Stimulated activated CD8-positive, alpha-beta memory T cell treated with anti-CD3 and anti-CD28 coated beads, Interleukin-4, amount 100 ng/mL, for 1 hour (primary cell): ENCODE results near the gene PICALM.
"Not testable (repeated sequence)": the region's sequence is repeated elsewhere in the genome, so short reads cannot be mapped to it uniquely, and the experiment has no call there.

Experiments used
- DNase-seq, 2 donors: peaks; one replicate each; pipeline ENCODE4 v3.0.0-alpha.2; 2020; ENCODE audit warnings: low read depth in 2 of 2, low spot score in 1 of 2

The PICALM gene

DNA sequence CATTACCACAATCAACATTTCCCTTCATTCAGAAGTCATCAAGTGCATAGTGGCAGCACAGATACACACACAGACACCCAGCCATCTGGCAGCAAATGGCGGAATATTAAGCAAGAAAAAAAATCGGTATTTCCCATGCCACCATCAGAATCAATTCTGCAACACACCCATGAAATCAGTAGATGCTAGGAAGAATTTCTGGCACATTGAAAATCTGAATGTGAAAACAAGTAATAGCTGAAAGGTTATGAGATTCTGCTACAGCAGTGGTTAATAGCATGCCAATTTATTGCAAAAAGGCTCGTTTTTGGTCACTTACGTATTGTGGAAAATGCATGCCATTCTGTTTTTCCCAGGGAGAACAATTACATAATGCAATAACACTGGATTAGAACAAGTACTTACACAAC lies 91.1 kb downstream of the PICALM start:
- DNase-seq = no peak

DNA sequence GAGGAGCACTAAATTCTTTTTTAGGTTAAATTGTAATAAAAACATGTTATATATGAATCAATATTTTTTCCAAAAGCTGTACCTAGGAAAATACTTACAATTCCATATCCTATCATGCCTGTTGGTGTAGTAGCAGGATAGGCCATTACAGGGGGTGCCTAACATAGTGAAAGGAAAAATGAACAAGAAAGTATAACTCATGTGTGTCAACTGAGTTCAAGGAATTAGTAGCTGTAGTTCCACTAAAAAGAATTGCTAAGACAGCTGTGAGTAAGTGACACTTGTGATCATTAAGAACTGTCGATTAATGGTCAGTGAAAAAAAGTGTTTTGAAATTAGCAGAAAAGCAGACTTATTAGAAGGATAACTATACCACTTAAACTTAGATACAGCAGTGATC lies 92.4 kb downstream of the PICALM start:
- DNase-seq = no peak

DNA sequence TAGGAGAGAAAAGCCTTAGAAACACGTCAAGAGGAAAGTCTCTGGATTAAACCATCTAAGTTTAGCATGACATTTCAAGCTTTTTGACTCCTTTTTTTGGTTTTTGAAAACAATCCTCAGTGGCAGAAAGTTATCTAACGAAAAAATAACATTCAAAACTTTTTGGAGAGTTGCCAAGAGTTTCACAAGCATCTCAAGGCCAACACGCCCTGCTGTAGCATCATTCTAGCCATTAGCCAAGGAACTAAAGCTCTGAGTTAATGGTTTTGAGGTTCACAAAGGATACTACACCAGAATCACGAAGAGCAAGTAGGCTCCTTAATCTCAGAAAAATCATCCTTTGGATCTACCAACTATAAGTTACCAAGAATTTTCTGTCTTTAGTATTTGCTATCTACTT lies 94.8 kb downstream of the PICALM start:
- no peak for DNase-seq

DNA sequence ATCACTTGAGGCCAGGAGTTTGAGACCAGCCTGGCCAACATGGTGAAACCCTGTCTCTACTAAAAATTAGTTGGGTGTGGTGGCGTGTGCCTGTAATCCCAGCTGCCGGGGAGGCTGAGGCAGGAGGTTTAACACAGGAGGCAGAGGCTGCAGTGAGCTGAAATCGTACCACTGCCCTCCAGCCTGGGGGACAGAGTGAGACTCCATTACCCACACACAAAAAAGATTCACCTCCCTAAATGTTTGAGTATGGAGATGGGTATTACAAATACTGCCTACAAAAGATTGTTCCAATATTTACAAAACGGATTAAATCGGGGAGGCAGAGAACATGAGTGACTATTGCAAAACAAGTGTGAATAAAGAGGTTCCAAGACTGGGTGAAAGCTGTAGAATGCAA lies 98.3 kb downstream of the PICALM start:
- no peak for DNase-seq

DNA sequence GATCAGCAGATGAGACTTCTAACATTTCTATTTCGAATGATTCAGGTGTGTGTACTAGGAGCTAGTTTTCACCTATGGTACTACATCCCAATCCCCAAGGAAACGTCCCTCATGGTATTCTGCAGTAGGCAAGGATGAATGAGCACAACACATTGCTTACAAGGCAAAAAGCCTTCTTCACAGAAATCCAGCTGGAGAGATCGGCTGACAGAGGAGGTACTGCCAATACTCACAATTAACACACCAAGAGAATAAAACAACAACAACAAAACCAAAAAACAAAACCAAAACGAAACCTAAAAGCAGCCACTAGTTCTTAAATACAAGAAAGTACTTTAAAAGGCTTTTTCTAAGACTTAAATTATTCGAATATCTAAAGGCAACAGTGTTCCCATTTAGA lies 101.4 kb downstream of the PICALM start:
- no peak for DNase-seq

DNA sequence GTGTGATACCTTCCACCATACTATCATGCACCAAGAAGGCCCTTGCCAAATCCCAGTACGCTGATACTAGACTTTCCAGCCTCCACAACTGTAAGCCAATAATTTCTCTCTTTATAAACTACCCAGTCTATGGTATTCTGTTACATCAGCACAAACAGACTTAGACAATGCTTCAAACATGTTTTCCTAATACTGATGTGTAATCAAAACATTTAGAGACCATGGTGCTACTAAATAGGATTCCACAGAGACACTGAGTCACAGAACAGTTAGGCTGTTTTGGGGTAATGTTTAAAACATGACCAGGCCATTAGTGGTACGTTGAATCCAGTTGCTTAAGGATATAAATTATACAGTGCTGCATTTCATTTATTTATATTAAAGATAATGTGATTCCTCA lies 103.7 kb downstream of the PICALM start:
- no peak for DNase-seq

DNA sequence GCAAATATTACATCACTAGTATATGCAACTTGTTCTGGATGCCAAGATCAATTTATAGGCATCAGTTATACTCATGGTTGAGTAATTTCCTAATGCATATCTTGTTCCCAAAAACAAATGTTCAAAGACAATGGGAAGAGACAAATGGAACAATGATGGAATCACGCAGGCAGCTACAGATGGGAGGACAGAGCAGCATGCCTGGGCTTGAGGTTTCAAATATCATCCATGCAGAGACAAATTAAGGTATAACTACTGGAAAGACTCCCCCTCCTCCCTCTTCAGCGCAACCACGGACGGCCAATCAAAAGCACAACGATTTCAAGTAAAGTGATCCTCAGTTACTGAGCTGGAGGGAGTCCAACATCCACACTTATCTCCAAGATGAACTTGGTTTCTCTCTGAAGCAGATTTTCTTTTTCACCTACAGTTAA lies 106.9 kb downstream of the PICALM start:
- DNase-seq = no peak

DNA sequence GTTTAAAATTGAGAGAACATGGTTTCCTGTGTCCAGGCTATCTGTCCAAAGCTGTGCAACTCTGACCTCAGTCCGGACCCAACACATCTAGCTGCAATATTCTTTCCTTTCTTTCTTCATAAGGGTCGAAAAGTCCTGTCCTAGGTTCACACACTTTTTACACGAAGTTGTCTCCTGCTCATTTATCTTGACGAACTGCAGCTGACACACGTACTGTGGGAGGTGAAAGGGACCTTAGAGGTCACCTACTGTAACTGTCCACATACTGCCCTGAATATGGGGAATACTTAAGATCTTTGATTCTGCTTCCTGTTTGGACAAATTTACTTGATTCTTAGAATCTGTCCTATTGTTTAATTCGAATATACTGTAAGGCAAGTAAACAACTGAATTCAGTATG lies 107.8 kb downstream of the PICALM start:
- no peak for DNase-seq

DNA sequence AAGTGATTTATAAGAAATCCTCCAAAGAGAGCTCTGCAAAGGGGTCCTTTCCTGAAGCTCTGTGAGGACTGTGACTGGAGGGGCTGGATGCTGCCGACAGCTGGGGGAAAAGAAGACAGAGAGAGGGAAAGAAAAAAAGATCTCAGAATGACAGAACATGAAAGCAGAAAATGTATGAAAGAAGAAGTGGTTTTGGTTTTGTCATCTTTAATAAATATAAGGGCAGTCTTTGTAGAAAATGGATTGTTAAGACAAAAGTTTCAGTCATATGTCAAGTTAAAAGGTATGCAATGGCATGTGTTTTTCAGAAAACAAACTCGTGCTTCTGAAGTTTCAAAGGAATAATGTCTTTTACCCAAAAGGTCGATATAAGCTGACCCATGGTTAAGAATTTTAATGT lies 108.2 kb downstream of the PICALM start:
- DNase-seq = no peak

DNA sequence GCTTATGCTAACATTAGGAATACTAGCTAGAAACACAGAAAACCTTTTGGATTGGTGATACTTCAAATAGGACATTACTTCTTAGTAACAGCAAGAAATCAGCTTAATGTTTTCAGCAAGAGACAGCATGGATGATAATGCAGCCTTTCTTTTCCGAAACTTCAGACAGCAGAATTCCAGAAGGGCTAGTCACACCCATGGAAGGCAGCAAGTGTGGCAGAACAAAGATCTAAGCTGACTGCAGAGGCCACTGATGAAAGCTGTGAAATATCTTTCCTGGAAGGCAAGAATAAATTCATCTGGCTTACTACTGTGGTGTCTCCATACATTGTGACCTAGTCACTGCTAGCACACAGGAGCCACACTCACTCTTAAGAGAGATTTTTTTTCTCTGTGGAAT lies 113.4 kb downstream of the PICALM start:
- DNase-seq = no peak

DNA sequence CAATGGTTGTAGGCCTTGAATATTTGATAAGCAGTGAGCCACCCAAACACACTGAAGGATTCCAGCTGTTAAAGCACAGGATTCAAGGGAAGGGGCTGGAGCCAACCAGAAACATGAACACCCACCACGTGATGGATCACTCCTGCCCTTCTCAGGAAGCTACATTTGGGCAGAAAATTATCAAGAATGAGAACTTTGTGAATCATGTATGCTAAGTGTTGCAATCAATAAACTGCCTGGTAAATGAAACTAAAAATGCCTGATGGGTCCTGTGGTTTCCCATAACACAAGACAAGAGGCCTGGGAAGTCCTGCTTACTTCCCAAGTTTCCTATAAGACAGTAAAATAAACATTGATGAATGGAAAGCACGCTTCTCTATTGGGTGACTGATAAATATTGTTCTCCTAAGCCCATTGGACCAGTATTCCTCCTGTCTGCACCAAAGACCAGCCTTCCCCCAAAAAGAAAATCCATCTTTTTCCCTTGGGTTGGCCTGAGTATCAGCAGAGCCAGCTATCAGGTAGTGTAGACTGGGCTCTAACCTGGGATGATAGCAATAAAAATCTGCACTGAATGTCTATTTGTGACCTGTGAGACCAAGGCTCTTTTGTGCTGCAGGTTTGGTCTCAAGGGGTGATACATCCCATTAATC lies 115.3 kb downstream of the PICALM start:
- no peak for DNase-seq

DNA sequence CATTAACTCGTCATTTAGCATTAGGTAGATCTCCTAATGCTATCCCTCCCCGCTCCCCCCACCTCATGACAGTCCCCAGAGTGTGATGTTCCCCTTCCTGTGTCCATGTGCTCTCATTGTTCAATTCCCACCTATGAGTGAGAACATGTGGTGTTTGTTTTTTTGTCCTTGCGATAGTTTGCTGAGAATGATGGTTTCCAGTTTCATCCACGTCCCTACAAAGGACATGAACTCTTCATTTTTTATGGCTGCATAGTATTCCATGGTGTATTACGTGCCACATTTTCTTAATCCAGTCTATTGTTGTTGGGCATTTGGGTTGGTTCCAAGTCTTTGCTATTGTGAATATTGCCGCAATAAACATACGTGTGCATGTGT lies 116.8 kb downstream of the PICALM start:
- not testable (repeated sequence) for DNase-seq

DNA sequence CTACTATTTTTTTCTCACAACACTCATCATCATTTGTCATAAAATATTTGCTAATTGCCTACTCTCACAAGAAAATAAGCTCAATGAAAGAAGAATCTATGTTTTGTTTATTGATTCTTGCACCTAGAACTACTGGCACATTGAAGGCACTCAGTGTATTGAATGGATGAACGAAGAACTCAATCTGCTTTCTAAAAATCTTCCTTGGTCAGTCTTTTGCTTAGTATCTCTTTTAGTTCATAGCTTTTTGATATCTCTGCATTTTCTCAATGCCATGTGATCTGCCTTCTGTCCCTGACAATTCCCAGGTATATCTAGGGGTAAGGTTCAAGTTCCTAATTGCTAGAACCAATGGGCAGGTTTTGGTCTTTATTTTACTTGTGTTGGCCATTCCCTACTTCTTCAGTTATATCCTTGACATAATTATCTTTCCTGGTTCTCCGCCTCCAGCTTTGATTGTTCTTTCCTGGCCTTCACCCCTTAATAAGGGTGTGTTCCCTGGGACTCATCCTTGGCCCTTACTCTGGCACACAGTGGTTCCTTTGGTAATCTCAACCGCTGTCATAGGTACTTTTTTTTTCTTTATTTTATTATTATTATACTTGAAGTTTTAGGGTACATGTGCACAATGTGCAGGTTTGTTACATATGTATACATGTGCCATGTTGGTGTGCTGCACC lies 117.3 kb downstream of the PICALM start:
- DNase-seq = no peak

DNA sequence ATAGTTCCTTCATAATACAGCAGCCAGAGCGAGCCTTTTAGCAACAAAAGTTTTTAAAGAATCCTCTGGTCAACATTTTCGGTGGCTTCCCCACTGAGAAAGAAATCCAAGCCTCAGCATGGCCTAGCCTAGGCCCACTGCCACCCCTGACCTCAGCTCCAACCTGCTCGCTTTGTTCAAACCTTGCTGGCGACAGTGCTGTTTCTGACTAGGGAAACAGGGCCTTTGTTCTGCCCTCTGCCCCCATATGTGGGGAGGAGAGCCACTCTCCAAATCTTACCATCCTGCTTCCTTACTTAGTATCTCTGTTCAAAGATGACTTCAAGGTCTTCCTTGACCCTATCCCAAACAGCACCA lies 117.9 kb downstream of the PICALM start:
- DNase-seq = no peak

DNA sequence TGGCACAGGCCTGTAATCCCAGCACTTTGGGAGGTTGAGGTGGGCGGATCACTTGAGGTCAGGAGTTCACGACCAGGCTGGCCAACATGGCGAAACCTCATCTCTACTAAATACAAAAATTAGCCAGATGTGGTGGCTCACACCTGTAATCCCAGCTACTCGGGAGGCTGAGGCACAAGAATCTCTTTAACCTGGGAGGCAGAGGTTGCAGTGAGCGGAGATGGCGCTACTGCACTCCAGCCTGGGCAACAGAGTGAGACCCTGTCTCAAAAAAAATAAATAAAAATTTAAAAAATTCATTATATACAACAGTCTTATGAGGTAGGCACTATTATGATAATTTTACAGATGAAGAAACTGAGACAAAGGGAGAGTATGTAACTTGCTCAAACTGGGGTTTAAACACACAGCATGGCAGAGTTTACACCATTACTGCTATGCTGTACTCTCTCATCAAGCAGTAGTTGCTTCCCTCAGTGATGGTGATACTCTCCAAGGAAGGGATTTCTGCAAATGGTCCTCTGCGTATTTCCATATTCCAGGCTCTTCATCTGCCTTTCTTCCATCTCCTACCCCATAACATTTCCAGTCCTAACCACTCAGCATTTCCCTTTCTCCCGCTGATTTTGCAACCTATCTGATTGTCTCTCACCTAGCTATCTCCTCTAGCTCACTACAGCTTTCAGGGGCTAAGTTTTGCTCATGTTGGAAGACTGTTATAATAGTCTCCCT lies 118.4 kb downstream of the PICALM start:
- no peak for DNase-seq

DNA sequence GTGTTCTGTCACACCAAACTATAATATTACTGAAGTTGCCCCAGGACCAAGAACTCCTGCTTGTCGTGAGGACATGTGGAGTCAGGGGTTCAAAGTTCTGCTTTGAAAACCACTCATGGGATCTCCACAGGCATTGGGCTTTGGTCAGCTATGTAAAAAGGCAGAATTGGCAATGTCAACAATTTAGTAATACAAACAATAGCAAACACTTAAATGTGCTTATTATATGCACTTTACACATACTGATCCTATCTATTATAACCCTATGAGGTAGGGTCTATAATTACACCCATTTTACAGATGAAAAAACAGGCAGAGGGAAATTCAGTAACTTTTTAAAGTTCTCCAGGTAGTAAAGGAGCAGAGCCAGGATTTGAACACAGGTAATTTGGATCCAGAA lies 119.1 kb downstream of the PICALM start:
- DNase-seq = no peak

DNA sequence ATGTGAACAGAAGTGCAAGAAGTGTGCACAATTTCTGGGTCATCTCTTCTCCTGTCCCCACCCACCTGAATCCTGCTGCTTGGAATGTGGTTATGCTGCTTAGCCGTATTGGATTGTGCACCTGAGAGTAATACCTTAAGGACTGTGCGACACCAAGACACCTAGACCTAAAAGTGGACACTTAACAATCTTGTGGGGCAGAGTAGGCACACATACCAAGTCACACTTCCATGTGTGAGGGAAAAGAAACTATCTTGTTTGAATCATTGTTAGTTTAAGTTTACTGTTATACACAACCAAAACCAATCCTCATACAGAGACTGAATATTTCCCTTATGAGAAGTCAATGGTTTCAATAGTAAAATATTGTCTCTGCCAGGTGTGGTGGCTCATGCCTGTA lies 120.0 kb downstream of the PICALM start:
- DNase-seq = no peak

DNA sequence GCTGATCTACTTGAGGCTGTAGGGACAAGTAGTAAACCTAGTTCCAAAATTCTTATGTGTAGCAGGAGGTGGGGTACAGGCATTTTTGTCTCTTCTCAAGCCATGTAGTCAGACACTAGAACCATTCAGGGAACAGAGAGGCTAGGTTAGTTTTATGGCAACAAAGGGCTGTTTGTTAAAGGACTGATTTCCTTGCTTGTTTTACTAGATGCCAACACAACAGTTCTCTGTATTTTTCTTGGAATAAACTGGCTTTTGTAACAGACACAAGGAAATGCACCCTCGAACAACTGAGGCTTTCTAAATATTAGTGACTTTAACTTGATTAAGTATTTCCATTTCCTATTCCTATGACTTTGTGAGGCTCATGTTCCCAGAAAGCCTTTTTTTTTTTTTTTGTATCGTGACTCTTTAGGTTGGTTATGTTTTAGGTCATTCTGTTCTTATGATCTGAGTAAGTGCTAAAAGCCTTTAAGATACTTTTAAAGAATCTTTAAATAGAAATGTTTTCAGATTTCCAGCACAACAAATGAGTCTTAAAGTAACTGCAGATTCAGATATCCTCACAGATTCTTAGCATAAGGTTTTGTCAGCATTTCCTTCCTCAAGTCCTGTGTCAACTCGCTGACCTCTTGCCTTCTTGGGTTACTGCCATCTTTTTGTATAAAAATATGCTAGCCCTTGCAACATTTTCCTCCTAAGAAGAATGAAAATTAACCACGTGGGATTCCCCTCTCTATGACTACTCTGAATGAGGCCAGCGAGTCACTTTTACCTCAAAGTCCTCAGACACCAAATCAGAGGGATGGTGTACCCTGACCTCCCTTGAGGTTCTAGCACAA lies 121.2 kb downstream of the PICALM start:
- no peak for DNase-seq

DNA sequence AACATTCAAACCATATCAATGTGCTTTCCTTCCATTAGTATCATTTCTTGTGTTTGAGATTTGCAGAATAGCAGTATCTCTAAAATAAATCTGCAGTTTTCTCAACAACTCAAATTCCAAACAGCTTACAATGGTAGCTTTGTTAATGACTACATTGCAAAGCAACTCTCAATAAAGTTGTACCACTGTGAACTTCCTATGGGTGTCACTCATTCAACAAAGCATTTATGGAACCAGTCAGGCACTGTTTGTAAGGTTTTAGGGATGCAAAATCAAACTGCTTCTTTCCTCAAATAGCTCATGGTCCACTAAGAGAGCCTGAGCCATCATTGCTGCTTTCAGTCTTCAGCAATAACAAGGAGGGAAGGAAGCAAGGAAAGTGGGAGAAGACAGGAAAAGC lies 122.7 kb downstream of the PICALM start:
- DNase-seq = no peak

DNA sequence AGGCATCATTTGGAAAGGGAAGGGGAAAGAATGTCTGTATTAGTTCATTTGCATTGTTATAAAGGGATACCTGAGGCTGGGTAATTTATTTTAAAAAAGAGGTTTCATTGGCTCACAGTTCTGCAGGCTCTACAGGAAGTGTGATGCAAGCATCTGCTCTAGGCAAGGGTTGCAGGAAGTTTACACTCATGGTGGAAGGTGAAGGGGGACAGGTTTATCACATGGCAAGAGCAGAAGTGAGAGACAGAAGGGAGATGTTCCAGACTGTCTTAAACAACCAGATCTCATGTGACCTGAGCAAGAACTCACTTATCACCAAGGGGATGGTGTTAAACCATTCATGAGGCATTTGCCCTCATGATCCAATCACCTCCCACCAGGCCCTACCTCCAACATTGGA lies 123.1 kb downstream of the PICALM start:
- no peak for DNase-seq

DNA sequence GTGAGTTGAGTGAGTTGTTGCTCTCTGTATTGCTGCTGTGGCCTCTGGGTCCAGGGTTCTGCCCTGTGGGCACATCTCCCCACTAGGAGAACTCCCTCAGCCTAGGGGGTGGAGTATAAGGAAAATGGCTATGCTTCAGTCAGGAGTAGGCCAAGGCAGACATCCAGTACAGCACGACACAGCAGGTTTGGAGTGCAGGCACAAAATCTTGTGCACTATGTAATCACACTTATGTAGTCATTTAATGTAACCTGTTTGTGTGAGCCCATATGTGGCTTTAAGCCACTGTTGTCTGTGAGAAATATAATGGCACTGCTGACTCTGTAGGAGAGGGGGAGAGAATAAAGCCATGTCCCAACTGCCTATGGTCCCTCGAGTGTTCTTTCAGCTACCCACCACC lies 123.6 kb downstream of the PICALM start:
- no peak for DNase-seq
